Naive thymus-derived CD8-positive, alpha-beta T cell (primary cell): ENCODE results near the gene GLP2R. TPM values are rescaled to one million over a fixed set of nuclear protein-coding genes. Genes with fewer than 3 reads are reported as not detected.

Experiments
- ATAC-seq, 2 donors: fragments of 150-1000 bp; cut with Tn5 transposase in 1 of 2; sonication (Bioruptor Pico), chemical (Tn5 transposase) in 1 of 2; 1 replicate in 1 of 2; 2 replicates in 1 of 2; pipeline ENCODE4 v1.10.0; 2021; ENCODE audit warnings: mild to moderate bottlenecking in 2 of 2, moderate library complexity in 2 of 2
- POLR2A ChIA-PET: fragments of 350-600 bp; sonication (Branson Sonifier 250); formaldehyde crosslinking; loops from one replicate; lab custom pipeline; 2021; ENCODE audit warnings: antibody characterized with exemption; lab: Charles Lee
- DNase-seq, 10 donors: peaks; one replicate each; pipeline versions ENCODE4 v3.0.0 to v3.0.0-alpha.2; 2020 to 2022
- H3K27ac Mint-ChIP-seq, 10 donors: one replicate each; pipeline ENCODE4 v1.8.0; 2020 to 2022; ENCODE audit warnings: mild to moderate bottlenecking in 10 of 10, mixed read lengths in 10 of 10, moderate library complexity in 4 of 10, inconsistent platforms in 1 of 10
- H3K27me3 Mint-ChIP-seq, 5 donors: one replicate each; pipeline ENCODE4 v1.8.0; 2021 to 2022; ENCODE audit warnings: mixed read lengths in 5 of 5
- H3K36me3 Mint-ChIP-seq, 3 donors: one replicate each; pipeline ENCODE4 v1.8.0; 2020 to 2022; ENCODE audit warnings: mixed read lengths in 3 of 3, mild to moderate bottlenecking in 2 of 3, inconsistent platforms in 1 of 3
- H3K4me1 Mint-ChIP-seq, 4 donors: one replicate each; pipeline ENCODE4 v1.8.0; 2021 to 2022; ENCODE audit warnings: mixed read lengths in 4 of 4
- H3K4me3 Mint-ChIP-seq, 10 donors: one replicate each; pipeline ENCODE4 v1.8.0; 2020 to 2022; ENCODE audit warnings: mild to moderate bottlenecking in 10 of 10, mixed read lengths in 10 of 10, moderate library complexity in 6 of 10, inconsistent platforms in 1 of 10
- H3K9me3 Mint-ChIP-seq, 9 donors: one replicate each; pipeline ENCODE4 v1.8.0; 2020 to 2022; ENCODE audit warnings: mixed read lengths in 9 of 9, mild to moderate bottlenecking in 3 of 9, inconsistent platforms in 1 of 9, moderate library complexity in 1 of 9
- polyA plus RNA-seq, 3 donors: library from polyadenylated mRNA; unstranded; fragments of 300-500 nt; fragmentation: Illumina TruSeq; gene quantifications; one replicate each; pipeline ENCODE4 v1.2.3, GENCODE V29; 2021
- total RNA-seq, 8 experiments: library from RNA in 2 of 8; stranded (reverse) in 2 of 8; gene quantifications; one replicate each; pipeline ENCODE4 v1.2.3 and lab custom pipeline; 2021 to 2026

GLP2R gene
- total and polyA plus RNA-seq, 5 experiments from 2014 or later, result not detected

DNA sequence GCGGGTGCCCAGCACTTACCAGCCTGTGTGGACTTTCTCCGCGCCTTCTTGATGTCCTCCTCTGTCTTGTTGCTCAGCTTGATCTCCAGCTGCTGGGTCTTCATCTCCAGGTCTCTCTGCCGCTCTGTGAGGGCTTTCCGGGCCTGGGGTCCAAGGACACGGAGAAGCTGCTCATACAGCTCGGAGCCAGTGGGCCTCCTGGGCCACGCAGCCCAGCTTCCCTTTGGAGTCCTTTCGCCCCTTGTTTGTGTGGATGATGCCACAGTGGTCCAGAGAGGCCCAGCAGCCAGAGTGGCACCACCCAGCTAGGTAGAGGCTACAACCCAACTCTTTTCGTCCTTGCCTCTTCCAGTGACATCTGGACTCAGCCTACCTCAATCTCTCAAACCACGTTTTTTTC, 99.7 kb downstream of the GLP2R start:
- Mint-ChIP-seq H3K27me3 (no peaks in the 10 kb centered on the region), H3K9me3 (no peaks in the 10 kb centered on the region), H3K4me3 (no peak overlapping the region), H3K27ac (peak overlapping the region in 1 of 10 donors; percentile 58), H3K4me1 (peaks cover 2 to 6% (median 2%) of the 10 kb centered on the region in 4 donors), H3K36me3 (no peaks in the 10 kb centered on the region)
- DNase-seq (no peak), ATAC-seq (no peak)
- POLR2A ChIA-PET, result no interaction called here

DNA sequence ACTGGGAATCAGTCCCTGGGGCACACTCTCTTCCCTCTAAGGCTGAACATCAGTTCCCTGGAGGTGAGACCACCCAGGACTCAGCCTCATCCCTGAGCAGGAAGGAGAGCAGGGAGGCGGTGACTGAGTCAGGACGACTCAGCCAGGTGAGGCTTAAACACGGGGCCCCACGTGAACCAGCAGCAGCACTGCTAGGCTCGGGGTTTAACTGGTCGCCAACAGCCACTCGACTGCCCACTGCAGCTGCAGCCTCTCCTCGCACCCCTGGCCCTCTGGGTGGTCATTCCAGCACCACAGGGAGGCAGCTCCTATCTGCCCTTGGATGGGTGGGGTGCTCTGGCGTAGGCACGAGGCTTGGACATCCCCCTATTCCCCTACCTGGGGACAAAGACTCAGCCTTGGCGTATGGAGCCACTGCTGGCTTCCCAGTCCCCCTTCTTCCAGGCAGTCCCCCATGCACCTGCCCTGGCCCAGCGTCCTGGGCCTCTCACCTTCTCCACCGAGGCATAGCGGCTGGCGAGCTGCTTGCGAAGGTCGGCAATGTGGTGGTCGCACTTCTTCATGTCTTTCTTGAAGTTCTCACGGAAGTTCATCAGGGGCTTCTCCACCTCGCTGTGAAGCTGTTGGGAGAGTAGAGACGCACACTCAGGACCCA, 100.6 kb downstream of the GLP2R start:
- Mint-ChIP-seq H3K27me3 (no peaks in the 10 kb centered on the region), H3K4me1 (peaks cover 2 to 6% (median 2%) of the 10 kb centered on the region in 4 donors), H3K4me3 (no peak overlapping the region), H3K9me3 (no peaks in the 10 kb centered on the region), H3K27ac (no peak overlapping the region), H3K36me3 (no peaks in the 10 kb centered on the region)
- ATAC-seq (no peak), DNase-seq (no peak)
- POLR2A ChIA-PET, result no interaction called here

DNA sequence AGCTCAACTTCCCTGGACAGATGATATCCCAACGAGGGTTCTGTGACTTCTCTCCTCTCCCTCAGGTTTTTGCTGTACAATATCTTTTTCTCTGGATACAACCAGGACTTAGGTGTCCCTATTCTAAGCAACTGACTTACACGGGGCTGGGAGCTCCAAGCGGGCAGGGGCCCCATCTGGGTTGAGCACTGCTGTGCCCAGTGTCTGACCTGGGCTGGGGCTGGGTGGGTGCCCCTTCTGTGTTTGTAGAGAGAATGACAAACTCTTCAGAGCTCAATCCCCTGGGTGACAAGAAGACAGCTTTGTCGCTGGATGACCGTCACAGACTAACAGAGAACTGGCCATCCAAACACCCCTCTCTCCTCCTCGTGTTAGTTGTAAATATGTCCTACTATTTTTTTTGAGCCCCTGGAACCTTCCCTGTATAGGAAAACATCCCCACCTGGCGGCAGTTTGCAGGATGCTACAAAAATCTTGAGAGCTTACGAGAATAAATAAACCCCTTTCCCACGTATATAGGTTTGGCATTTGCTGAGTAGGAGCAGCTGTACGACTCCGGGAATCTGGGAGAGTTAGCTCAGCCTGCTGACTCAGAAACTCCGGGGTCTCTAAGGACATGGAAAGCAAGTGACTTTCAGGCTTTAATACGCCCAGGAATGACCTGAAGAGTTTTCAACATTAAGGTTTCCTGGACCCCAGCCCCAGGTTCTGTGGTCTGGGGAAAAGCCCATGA, 103.0 kb downstream of the GLP2R start:
- no peak for DNase-seq
- ATAC-seq, result no peak
- Mint-ChIP-seq H3K27ac (peak overlapping the region in 1 of 10 donors; percentile 40), H3K27me3 (peaks cover 0 to 3% (median 0%) of the 10 kb centered on the region in 5 donors), H3K36me3 (no peaks in the 10 kb centered on the region), H3K9me3 (no peaks in the 10 kb centered on the region), H3K4me3 (no peak overlapping the region), H3K4me1 (peaks cover 2 to 6% (median 2%) of the 10 kb centered on the region in 4 donors)
- POLR2A ChIA-PET, result no interaction called here

DNA sequence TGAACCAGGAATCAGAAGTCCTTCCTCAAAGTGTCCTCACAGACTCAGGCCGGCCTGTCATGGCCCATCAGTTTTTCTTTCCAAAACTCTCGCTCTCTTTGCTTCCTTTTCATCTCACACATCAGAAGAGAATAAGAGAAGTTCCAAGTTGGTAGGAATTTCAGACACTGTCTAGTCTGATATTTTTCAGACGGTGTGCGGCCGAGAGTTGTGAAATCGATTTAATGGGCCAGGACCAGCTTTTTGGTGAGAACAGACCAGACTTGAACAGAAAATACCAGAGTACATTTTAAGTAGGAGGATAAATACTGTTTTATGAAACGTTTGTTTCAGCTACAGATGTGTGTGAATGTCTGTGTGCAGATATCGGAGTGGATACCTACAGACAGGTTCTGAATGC, 104.1 kb downstream of the GLP2R start:
- no peaks in the 10 kb centered on the region for H3K36me3 Mint-ChIP-seq
- no peaks in the 10 kb centered on the region for H3K9me3 Mint-ChIP-seq
- no peak for DNase-seq
- no peak for ATAC-seq
- H3K4me3 Mint-ChIP-seq, result no peak overlapping the region
- H3K27ac Mint-ChIP-seq, result no peak overlapping the region
- H3K27me3 Mint-ChIP-seq, result peaks cover 0 to 3% (median 0%) of the 10 kb centered on the region in 5 donors
- POLR2A ChIA-PET, result no interaction called here
- H3K4me1 Mint-ChIP-seq, result peaks cover 0 to 2% (median under 1%) of the 10 kb centered on the region in 4 donors

DNA sequence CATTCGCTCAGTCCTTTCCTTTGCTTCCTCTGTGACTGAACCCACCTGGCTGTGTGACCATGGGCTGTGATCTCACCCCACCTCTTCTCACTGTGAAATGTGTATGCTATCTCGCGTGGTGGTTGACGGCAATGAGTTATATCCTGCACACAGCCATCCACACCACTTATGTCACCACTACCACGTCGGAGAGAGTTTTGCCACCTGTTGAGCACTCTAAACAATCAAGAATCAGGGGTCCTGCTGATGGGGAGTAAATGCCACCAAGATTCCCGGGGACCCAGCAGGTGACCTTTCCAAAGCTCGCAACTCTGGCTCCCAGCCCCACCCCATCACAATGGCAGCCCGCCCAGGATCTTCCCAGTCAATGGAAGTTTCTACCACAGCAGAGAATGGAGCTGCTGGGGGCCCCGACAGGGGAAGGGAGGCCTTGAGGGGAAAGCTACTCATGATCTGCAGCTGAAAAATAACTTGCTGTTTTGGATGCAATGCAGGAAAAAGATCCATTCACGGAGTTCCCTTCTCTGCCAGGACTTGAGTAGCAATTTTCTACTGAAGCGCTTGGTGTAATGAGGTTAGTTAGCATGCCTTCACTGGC, 105.5 kb downstream of the GLP2R start:
- Mint-ChIP-seq H3K27ac (no peak overlapping the region), H3K36me3 (no peaks in the 10 kb centered on the region), H3K9me3 (no peaks in the 10 kb centered on the region), H3K4me1 (peaks cover 0 to 2% (median 0%) of the 10 kb centered on the region in 4 donors), H3K4me3 (no peak overlapping the region), H3K27me3 (peaks cover 0 to 3% (median 0%) of the 10 kb centered on the region in 5 donors)
- POLR2A ChIA-PET, result no interaction called here
- no peak for DNase-seq
- no peak for ATAC-seq

DNA sequence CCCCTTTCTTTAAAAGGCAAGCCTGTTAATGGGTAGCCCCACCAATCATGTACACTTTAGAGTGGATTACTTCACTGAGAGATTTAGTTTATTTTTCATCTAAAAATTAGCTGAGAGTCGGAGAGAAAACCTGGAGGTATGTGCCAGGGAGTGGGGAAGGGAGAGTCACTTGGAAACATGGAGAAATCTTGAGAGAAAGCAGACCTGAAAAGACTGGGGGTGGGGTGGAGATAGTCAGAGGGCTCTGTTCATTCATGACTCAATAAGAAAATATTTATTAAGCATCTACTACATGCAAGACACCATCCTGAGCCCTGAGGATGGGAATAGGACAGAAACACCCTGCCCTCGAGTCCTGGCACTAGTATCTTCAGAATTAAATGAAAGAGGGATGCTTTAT, 106.8 kb downstream of the GLP2R start:
- no peak overlapping the region for H3K27ac Mint-ChIP-seq

DNA sequence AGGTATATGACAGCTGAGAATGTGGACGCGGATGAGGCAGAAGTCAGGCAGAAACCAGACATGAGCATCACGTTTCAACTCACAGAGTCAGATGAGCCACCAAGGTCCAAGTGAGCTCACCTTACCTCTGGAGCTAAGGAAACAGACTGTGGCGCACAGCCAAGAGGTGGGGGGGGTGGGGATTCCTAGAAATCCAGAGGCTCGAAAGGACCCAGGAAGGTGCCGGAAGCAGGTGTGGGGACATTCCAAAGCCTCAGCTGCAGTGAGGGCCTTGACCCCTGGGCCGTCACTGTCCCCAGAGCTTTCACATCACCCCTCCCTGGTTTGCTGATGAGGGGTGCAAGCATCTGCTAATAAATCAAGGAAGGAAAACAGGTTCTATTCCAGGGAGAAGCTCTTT, 108.6 kb downstream of the GLP2R start:
- no peaks in the 10 kb centered on the region for H3K4me1 Mint-ChIP-seq
- peaks cover 0 to 3% (median 0%) of the 10 kb centered on the region in 5 donors for H3K27me3 Mint-ChIP-seq
- no peak for ATAC-seq
- DNase-seq, result no peak
- H3K9me3 Mint-ChIP-seq, result peaks cover 0 to 17% (median 0%) of the 10 kb centered on the region in 9 donors
- H3K36me3 Mint-ChIP-seq, result no peaks in the 10 kb centered on the region
- POLR2A ChIA-PET, result no interaction called here
- H3K4me3 Mint-ChIP-seq, result no peak overlapping the region
- H3K27ac Mint-ChIP-seq, result no peak overlapping the region

More for the DNA sequence above, 106.8 kb downstream of the GLP2R start:
- Mint-ChIP-seq H3K9me3 (peaks cover 0 to 5% (median 0%) of the 10 kb centered on the region in 9 donors), H3K4me3 (no peak overlapping the region), H3K36me3 (no peaks in the 10 kb centered on the region), H3K27me3 (peaks cover 0 to 3% (median 0%) of the 10 kb centered on the region in 5 donors), H3K4me1 (no peaks in the 10 kb centered on the region)
- POLR2A ChIA-PET, result no interaction called here
- ATAC-seq, result no peak
- DNase-seq, result no peak

DNA sequence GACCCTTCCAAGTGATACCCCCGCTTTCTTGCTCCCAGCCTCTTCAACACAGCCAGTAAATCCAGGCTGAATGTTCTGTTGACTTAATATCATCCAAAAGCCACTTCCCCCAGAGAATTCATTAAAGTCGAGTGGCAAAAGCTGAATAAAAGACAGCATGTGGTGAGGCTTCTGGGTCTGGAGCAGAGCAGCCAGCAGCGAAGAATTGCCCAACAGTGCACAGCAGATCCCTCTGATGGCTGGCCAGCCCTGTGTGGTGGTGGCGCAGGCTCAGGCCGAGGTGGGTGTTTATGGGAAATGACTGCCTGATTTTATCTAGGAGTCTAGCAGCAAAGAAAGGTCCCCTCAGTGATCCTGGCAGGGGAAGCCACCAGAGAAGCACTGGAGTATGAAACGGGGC, 109.7 kb downstream of the GLP2R start:
- H3K36me3 Mint-ChIP-seq, result no peaks in the 10 kb centered on the region

DNA sequence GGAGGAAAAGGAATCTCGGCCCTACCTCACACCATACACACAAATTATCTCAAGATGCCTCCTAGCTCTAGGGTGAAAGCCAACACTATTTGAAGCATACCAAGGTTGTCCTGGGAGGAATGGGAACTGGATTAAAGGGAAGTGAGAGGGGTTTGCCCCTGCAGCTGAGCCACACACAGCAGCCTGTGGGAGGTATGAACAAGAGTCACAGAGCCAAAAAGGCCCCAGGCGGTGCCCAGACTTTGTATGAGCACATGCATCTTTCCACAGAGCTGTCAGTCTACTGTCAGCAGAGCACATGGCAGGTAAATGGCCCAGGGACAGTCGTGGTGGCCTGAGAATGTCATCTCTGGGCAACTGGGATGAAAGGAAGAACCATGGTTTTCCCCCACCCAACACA, 110.4 kb downstream of the GLP2R start:
- Mint-ChIP-seq H3K4me1 (no peaks in the 10 kb centered on the region), H3K27me3 (peaks cover 0 to 3% (median 0%) of the 10 kb centered on the region in 5 donors), H3K9me3 (peaks cover 0 to 17% (median 0%) of the 10 kb centered on the region in 9 donors), H3K27ac (no peak overlapping the region), H3K4me3 (no peak overlapping the region), H3K36me3 (no peaks in the 10 kb centered on the region)
- ATAC-seq (no peak), DNase-seq (no peak)
- POLR2A ChIA-PET, result no interaction called here

More for the DNA sequence above, 109.7 kb downstream of the GLP2R start:
- Mint-ChIP-seq H3K27ac (no peak overlapping the region), H3K4me3 (no peak overlapping the region), H3K4me1 (no peaks in the 10 kb centered on the region), H3K27me3 (peaks cover 0 to 3% (median 0%) of the 10 kb centered on the region in 5 donors), H3K9me3 (peaks cover 0 to 17% (median 0%) of the 10 kb centered on the region in 9 donors)
- ATAC-seq (no peak), DNase-seq (no peak)
- POLR2A ChIA-PET, result no interaction called here

DNA sequence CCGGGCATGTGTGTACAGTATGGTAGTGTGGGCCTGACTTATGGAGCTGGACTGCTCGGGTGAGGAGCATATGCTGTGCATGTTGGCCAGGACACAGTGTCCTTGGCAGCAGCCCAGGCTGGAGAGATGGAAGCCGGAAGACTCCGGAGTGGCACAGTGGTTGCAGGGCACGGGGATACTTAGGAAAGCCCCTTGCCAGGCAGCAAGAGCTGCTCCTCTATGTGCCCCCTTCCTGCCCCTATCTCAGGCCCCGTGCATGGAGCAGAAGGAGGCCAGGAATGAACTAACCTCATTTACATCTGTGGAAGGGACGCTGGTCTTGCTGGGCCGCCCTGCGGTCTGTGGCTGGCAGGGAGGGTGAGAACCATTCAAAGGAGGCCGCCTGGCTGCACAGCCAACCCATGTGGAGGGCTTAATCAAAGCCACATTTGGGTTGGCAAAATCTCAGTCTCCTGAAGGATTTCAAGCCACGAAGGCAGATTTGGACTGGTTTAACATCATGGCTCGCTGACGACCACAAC, 111.6 kb downstream of the GLP2R start:
- Mint-ChIP-seq H3K4me3 (no peak overlapping the region), H3K27ac (no peak overlapping the region), H3K9me3 (peaks cover 0 to 17% (median 0%) of the 10 kb centered on the region in 9 donors), H3K27me3 (no peaks in the 10 kb centered on the region), H3K36me3 (no peaks in the 10 kb centered on the region), H3K4me1 (no peaks in the 10 kb centered on the region)
- ATAC-seq (no peak), DNase-seq (no peak)
- POLR2A ChIA-PET, result no interaction called here

DNA sequence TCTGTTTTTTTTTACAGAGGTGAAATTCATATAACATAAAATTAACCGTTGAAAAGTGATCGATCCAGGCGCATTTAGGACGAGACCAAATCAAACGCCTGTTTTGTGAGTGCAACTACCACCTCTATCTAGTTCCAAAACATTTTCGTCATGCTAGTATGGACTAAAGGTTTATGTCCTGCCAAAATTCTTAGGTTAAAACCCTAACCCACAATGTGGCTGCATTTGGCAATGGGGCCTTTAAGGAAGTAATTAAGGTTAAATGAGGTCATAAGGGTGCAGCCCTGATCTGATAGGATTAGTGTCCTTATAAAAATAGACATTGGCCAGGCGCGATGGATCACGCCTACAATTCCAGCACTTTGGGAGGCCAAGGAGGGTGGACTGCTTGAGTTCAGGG, 112.2 kb downstream of the GLP2R start:
- Mint-ChIP-seq H3K4me1 (no peaks in the 10 kb centered on the region), H3K27ac (no peak overlapping the region)

DNA sequence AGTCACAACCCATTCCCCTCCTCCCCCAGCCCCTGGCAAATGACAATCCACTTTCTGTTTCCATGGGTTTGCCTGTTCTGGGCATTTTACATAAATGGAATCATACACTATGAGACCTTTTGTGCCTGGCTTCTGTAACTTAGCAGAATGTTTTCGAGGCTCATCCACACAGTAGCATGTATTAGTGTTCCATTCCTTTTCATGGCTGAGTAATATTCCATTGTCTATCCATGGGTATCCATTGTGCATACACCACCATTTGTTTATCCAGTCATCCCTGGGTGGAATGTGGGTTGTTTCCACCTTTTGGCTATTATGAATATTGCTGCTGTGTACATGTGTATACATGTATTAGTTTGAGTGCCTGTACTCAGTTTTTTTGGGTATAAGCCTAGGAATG, 113.0 kb downstream of the GLP2R start:
- POLR2A ChIA-PET, result no interaction called here
- H3K4me3 Mint-ChIP-seq, result no peak overlapping the region

More for the DNA sequence above, 112.2 kb downstream of the GLP2R start:
- H3K4me3 Mint-ChIP-seq, result no peak overlapping the region
- no peaks in the 10 kb centered on the region for H3K36me3 Mint-ChIP-seq
- DNase-seq (no peak), ATAC-seq (no peak)
- H3K9me3 Mint-ChIP-seq, result peaks cover 0 to 17% (median 0%) of the 10 kb centered on the region in 9 donors
- POLR2A ChIA-PET, result no interaction called here
- H3K27me3 Mint-ChIP-seq, result no peaks in the 10 kb centered on the region

DNA sequence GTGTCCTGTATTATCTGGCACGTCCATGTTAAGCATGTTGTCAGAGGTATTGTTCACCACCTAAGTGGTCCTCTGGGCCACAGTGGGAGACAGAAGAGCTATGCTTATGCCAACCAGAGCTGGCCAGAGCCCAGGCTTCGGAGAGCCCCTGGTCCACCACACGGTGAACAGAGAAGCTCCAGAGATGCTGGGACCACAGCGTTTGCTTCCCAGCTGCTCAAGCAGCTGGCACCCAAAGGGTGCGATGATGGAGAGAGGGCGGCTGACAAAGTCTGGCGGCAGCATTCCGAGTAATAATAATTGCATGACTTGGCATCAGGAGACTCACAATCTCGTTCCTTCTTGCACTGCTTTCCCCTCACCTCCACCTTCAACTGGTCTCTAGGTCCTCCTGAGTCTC, 115.1 kb downstream of the GLP2R start:
- Mint-ChIP-seq H3K9me3 (peaks cover 0 to 17% (median 0%) of the 10 kb centered on the region in 9 donors), H3K4me3 (no peak overlapping the region), H3K27me3 (no peaks in the 10 kb centered on the region), H3K27ac (no peak overlapping the region), H3K4me1 (no peaks in the 10 kb centered on the region), H3K36me3 (no peaks in the 10 kb centered on the region)
- DNase-seq (no peak), ATAC-seq (no peak)
- POLR2A ChIA-PET, result no interaction called here

More for the DNA sequence above, 113.0 kb downstream of the GLP2R start:
- no peak for ATAC-seq
- Mint-ChIP-seq H3K27ac (no peak overlapping the region), H3K4me1 (no peaks in the 10 kb centered on the region), H3K9me3 (peaks cover 0 to 17% (median 0%) of the 10 kb centered on the region in 9 donors), H3K27me3 (no peaks in the 10 kb centered on the region), H3K36me3 (no peaks in the 10 kb centered on the region)
- DNase-seq, result no peak
